Activated naive CD4-positive, alpha-beta T cell treated with anti-CD3 and anti-CD28 coated beads, Interleukin-2, amount 50 U/mL, for 72 hours (primary cell): ENCODE results near the gene MDH1B. TPM values are rescaled to one million over a fixed set of nuclear protein-coding genes. Genes with fewer than 3 reads are reported as not detected.
"Not testable (repeated sequence)": the region's sequence is repeated elsewhere in the genome, so short reads cannot be mapped to it uniquely, and the experiment has no call there.

Experiments used
- ATAC-seq, 2 donors: fragments of 150-1000 bp; cut with Tn5 transposase; 2 replicates each; pipeline ENCODE4 v1.10.0; 2021; ENCODE audit warnings: mild to moderate bottlenecking in 2 of 2, moderate library complexity in 2 of 2
- DNase-seq, 2 donors: peaks; one replicate each; pipeline ENCODE4 v3.0.0; 2021 to 2022; ENCODE audit warnings: low spot score in 2 of 2
- H3K27ac Mint-ChIP-seq, 2 donors: one replicate each; pipeline ENCODE4 v1.8.0; 2022; ENCODE audit warnings: mild to moderate bottlenecking in 2 of 2, mixed read lengths in 2 of 2
- H3K36me3 Mint-ChIP-seq, 2 donors: one replicate each; pipeline ENCODE4 v1.8.0; 2022; ENCODE audit warnings: mixed read lengths in 2 of 2
- H3K9me3 Mint-ChIP-seq, 2 donors: one replicate each; pipeline ENCODE4 v1.8.0; 2022; ENCODE audit warnings: mixed read lengths in 2 of 2
- total RNA-seq, 2 donors: library from RNA; stranded (reverse); gene quantifications; one replicate each; pipeline ENCODE4 v1.2.3, GENCODE V29; 2022

Gene MDH1B
- total RNA-seq, 2 donors from 2014 or later: 0.36 to 1.4 TPM

DNA sequence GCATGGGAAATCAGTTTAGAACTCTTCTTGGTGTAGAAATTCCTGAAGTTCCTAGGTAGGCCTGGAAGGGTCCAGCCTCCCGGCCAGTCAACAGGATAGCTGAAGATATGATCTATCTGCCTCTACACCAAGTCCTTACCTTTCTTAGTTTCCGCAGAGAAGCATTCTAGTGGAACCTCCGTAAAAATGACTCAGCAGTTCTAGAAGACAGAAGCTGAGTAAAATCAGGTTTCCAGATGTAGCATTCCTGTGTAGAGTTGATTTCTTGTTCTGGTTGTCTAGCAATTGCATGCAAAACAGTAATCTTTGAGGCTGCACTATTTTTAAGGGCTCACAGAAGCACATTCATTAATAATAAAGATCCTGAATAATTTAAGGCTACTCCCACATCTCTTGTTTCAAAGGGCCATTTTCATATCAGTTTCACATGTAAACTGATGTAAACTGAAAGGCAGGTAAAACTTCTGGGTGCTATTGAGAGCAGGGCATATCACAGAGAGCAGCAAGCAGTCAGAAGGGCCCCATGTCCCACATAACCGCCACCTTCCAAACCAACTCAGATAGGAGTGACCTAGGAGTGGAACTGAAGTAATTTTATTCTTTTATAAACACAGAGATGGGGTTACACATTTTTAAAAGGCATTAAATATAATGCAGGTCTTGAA is 43.7 kb downstream of the MDH1B start:
- no peak for DNase-seq
- Mint-ChIP-seq H3K27ac (no peak overlapping the region), H3K36me3 (peaks cover 4 to 5% of the 10 kb centered on the region in 2 donors), H3K9me3 (peaks cover 0 to 4% of the 10 kb centered on the region in 2 donors)
- peak in 1 of 2 donors; percentile 16 for ATAC-seq

DNA sequence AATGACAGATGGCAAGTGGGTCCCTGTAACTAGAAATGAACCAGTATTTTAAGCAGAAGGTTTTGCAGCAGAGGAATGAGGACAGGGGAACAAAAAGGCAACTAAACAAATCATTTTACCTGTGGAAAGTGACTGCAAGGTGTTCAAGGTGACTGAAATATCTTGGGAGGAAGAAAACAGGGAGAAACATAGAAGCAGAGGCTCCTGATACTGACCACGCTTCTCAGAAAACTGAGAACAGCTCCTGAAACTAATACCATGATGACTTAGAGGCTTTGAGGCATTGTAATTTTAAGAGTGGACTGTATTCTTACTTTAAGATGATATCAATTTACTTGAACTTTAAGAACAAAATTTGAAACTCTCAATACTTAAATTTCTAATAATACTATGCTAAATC is 46.8 kb downstream of the MDH1B start, which contains the start of gene DYTN:
Gene DYTN (minus strand): TSS at position 101 of the 400 bp plus-strand sequence. CDS start 117 bp downstream, outside the sequence.
- DNase-seq: no peak
- ATAC-seq: no peak
- no peak within 1 kb of the TSS for H3K27ac Mint-ChIP-seq
- peaks cover 0 to 4% of the 10 kb centered on the region in 2 donors for H3K9me3 Mint-ChIP-seq
- H3K36me3 Mint-ChIP-seq: peaks cover 4 to 5% of the 10 kb centered on the region in 2 donors

DNA sequence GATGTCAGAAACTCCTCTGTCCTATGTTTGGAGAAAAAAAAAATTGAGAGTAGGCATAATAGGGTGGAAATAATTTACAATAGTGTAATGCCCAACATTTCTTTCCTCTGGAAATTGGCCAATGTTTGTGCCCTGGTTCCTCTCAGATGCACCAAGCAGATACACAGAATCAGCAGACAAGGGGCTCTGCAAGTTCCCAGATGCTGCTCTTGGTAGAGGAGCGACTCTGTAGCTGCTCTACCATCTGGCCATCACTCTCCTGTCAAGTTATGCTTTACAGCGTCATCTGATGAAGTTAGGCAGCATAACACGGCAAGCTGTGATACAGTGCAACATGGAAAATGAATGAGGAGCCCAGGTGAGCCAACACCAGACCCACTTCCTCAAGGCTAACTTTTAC is 48.5 kb downstream of the MDH1B start:
- ATAC-seq: no peak
- Mint-ChIP-seq H3K27ac (no peak overlapping the region), H3K9me3 (no peaks in the 10 kb centered on the region), H3K36me3 (no peaks in the 10 kb centered on the region)
- DNase-seq: no peak

DNA sequence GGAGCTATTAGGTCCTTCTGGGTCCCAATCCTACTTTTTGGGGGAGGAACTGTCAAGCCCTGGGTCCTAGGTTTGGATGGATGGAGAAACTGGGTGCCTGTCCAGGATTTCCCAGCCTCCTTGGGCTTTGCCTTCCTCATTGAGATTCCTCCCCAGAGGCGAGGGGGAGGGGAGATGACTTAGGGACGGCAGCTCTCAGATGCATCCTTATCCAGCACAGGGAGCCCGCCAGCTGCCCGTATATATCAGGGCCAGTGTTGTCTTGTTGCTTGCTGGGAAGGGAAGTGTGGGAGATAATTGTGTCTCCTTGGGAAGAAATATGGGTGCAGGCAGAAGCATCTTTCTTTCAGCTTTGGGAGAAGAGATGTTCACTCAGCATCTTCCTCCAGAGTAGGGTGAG is 49.9 kb downstream of the MDH1B start:
- not testable (repeated sequence) for ATAC-seq, DNase-seq, H3K9me3 Mint-ChIP-seq, H3K27ac Mint-ChIP-seq, H3K36me3 Mint-ChIP-seq

DNA sequence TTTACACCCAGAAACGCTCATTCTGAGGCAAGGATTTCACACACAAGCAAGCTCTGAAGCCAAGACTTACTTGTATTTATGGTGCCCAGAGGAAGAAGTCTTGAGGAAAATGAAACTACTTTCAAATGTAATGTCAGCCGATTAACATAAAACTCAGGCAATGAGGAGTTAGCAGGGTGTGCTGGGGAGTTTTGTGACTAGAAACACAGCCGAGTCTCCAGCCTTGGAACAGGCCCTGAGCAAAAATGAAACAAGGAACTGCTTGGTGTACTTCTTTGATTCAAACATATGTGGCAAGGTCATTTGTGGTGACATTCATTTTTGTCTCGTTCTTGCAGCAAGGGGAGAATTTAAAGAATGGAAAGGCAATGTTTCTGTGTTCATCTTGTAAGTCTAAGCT is 51.4 kb downstream of the MDH1B start:
- H3K9me3 Mint-ChIP-seq: no peaks in the 10 kb centered on the region
- no peaks in the 10 kb centered on the region for H3K36me3 Mint-ChIP-seq
- H3K27ac Mint-ChIP-seq: no peak overlapping the region
- no peak for ATAC-seq
- DNase-seq: no peak

DNA sequence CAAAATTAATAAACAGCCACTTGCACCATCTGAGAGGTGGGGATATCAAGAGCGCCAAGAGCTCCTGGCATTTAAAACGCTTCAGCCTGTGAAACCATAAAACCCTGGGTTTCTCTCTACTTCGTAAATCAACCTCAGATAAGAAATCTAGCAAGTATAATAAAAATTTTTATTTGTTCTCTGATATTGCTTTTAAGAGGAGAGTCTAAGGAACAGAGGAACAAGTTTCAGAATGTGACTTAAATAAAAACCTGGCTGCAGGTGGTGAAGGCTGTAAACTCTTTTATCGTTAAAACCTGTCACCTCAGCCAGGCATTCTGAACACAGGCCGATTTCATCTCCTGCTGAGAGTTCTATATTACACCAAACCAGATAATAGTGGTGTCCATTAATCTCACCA is 56.8 kb downstream of the MDH1B start:
- no peak overlapping the region for H3K27ac Mint-ChIP-seq

DNA sequence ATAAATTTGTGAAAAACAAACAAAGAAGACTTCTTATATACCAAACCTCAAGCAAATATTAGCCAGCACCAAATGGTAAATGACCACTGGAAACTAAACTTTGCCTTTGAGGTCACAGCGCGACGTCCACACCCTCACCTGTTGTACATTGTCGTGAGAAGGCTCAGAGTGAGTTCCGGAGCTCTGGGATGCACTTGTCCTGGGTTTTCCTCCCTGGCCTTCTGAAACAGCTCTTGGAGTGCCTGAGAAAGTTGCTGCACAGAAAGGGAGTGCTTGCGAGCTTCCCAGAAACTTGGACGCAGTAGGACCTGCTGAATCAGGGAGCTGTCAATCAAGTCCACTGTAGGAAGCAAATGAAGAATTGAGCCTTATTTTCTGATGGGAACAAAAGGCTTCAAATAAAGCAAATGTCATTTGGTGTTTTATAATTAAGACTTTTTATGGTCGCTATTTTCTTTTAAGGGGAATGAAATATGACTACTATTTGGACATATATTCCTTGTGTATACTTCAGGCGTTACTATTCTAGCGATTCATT is 57.9 kb downstream of the MDH1B start:
- no peaks in the 10 kb centered on the region for H3K36me3 Mint-ChIP-seq
- ATAC-seq (no peak), DNase-seq (no peak)
- H3K9me3 Mint-ChIP-seq: no peaks in the 10 kb centered on the region
- no peak overlapping the region for H3K27ac Mint-ChIP-seq

More for the DNA sequence above, 56.8 kb downstream of the MDH1B start:
- no peak for ATAC-seq
- H3K9me3 Mint-ChIP-seq: no peaks in the 10 kb centered on the region
- DNase-seq: no peak
- no peaks in the 10 kb centered on the region for H3K36me3 Mint-ChIP-seq

DNA sequence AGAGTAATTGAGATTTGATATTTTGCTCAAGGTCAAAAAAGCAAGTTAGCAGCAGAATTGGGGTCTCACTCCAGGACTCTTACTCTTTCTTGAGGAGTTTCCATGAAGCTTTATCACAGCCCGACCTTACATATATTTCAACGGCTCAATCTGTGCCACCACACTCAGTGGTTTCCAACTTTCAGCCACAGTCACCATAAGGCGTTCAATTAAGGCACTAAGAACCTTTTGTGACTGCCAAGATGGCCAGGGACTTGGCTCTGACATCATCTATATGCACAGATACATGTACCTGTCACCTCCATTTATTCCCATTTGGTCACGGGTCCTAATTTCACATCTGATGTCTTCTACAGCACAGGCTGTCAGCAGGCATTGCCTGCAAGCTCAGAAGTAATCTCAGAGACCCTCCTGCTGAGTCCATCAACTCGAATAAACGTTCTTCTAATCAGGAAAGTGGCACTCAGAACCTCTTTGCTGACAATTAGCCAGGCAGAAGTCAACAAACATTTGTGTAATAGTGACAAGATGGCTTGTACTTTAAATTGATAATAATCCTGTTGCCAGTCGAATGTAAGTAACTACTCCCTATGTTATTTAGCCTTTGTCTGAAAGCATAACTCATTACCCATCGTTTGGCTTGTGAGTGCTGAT is 63.0 kb downstream of the MDH1B start:
- Mint-ChIP-seq H3K9me3 (no peaks in the 10 kb centered on the region), H3K27ac (no peak overlapping the region), H3K36me3 (no peaks in the 10 kb centered on the region)
- ATAC-seq (no peak), DNase-seq (no peak)

DNA sequence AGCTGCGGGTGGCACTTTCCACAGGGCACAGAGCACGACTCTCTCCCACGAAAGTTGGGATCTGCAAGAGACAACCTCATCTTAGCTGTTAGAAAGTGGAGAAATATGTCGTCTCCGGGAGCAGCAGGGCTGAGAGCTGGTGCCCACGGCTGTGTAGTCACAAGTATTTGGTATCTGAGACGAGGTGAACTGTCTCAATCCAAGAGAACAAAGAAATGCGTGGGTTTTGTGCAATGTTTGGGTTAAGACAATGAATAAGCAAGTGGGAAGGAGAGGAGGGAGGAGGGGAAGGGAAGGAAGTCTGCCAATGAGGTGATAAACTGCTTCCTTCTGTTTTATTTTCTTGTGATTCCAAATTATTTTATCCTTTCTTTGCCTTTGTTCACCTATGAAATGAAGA is 65.0 kb downstream of the MDH1B start:
- DNase-seq (no peak), ATAC-seq (peak in 1 of 2 donors; percentile 71)
- H3K9me3 Mint-ChIP-seq: no peaks in the 10 kb centered on the region
- no peak overlapping the region for H3K27ac Mint-ChIP-seq
- no peaks in the 10 kb centered on the region for H3K36me3 Mint-ChIP-seq

DNA sequence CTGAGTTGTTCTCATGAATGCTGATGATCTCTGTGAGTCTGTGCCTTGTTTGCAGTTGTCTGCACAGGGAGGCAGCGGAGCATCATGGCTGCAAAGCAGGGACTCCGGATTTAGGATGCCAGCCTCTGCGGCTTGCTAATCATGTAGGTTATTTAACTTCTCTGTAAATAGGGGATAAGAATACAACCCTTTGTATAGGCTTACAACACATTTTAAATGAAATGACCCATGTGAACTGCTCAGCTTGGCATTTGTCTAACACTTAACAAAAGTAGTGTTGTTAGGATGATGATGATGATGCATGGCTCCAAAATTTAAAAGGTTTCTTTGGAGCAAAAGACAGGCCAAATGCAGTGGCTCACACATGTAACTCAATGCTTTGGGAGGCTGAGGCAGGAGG is 66.3 kb downstream of the MDH1B start:
- ATAC-seq (no peak), DNase-seq (no peak)
- Mint-ChIP-seq H3K9me3 (no peaks in the 10 kb centered on the region), H3K27ac (no peak overlapping the region), H3K36me3 (no peaks in the 10 kb centered on the region)

DNA sequence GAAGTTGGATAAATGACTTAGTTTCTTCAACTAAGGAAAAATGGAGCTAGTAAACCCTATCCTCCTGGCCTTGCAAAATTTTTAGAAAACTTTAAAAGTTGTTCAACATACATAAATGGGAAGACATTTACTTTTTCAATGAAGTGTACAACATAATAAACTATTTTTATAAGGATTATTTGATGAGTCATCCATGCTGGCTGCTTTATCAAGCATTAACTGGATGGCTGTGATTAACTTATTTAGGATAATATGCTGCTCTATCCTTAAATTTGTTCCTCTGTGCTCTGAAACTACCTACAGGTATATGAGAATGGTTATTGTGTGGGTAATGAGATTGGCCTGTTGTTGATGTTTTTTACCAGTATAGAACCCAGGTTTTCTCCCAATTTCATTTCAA is 68.2 kb downstream of the MDH1B start:
- H3K27ac Mint-ChIP-seq: no peak overlapping the region
- H3K36me3 Mint-ChIP-seq: no peaks in the 10 kb centered on the region
- ATAC-seq (no peak), DNase-seq (no peak)
- no peaks in the 10 kb centered on the region for H3K9me3 Mint-ChIP-seq

DNA sequence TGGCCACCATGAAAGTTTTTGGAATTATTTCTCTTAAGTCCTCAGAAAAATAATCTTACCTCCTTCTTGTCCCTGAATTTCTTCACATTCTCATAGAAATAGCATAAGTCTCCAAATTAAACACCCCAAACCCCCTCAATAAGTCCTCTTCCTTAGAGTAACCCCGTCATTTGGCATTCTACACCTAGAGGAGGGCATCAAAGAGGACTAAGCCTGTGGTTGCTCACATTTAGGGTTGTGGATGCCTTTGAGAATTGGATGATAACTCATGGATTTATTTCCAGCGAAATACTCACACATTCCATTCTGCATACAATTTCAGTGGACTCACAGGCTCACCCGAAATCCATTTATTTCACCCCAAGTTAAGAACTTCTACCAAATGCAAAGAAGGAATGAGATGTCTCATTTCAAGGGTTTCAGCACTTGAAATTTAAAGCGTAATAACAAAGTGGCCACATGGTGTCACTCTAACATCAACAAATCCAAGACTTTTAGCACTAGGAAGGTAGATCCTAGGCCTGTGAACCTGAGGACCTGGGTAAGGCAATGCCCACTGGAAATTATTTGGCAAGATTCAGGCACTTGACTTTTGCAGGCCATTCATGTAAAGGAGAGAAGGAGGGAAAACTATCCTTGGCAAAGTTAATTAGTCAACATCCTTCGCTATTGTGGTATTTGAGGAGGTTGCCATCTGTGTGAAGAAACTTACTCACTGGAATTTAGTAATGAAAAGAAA is 71.6 kb downstream of the MDH1B start:
- Mint-ChIP-seq H3K36me3 (no peaks in the 10 kb centered on the region), H3K27ac (no peak overlapping the region), H3K9me3 (no peaks in the 10 kb centered on the region)
- ATAC-seq (peak; percentile 51 to 67), DNase-seq (peak in 1 of 2 donors; percentile 43)

DNA sequence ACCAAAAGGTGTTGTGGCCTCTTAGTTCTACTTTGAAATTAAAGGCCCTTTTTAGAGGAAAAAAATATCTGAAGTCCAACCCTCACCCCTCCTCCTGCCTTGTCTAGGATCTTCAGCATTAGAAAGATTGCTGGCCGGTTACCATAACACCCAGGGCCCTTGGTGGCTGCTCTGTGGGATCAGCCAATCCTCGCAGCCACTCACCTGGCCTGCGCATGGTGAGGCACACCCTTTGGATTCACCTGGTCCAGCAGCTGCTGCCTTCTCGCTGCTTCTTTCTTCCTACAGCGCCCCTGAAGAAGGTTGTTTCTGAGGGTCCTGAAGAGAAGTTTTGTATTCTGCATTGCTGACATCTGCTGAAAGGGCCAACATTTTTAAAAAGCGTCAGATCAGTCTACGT is 72.2 kb downstream of the MDH1B start:
- no peak for ATAC-seq
- Mint-ChIP-seq H3K36me3 (no peaks in the 10 kb centered on the region), H3K9me3 (no peaks in the 10 kb centered on the region), H3K27ac (no peak overlapping the region)
- no peak for DNase-seq

DNA sequence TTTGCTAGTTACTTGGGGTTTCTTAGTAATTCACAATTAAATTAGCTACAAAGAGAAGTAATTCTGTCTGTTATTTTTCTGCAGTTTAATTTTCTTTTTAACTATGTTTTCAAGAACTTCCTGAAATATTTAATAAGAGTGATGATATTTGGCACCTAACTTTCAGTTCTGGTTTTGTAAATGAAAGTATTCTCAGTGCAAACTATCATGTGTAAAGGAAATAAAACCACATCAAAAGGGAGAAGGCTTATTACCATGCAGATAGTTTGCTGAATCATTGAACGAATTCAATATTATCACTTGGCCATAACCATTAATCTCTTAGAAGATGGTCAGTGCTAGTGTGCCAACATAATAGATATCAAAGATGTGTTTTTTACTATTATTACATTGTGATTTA is 76.1 kb downstream of the MDH1B start:
- Mint-ChIP-seq H3K27ac (no peak overlapping the region), H3K9me3 (no peaks in the 10 kb centered on the region), H3K36me3 (no peaks in the 10 kb centered on the region)
- DNase-seq (no peak), ATAC-seq (no peak)

DNA sequence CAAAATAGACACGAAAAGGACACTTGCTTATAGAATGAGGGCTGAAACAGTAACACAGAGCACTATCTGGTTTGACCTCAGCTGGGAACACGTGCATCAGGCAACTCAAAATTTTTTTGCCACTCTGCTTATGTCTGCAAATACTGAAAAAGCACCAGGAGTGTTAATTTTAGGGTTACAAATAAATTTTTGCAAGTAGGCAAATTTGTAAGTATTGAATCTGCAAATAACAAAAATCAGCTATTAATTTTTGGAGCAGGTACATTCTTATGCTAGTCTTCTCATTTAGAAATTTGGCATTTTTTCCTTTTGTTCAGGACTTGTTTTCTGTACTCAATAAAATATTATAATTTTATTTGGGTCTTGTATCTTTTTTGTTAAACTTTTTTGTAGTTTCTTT is 76.7 kb downstream of the MDH1B start:
- DNase-seq (no peak), ATAC-seq (no peak)
- no peaks in the 10 kb centered on the region for H3K9me3 Mint-ChIP-seq
- H3K36me3 Mint-ChIP-seq: no peaks in the 10 kb centered on the region
- no peak overlapping the region for H3K27ac Mint-ChIP-seq
